ENCODE data around the gene LEAP2.

LEAP2 gene

GRCh38 chr5:132873119-132873929 is at the start of gene LEAP2:
Gene LEAP2, plus strand, starts transcription at chr5:132873668. Its CDS starts 27 bp downstream, at chr5:132873695.
- DNase-seq: no peak

GRCh38 chr5:132824426-132824825 is 49.0 kb upstream of the LEAP2 start:
- DNase-seq: no peak

- DNase-seq: no peak
Measured at GRCh38 chr5:132825033-132825833, 48.2 kb upstream of the LEAP2 start.

GRCh38 chr5:132825834-132826391 is 47.6 kb upstream of the LEAP2 start:
- DNase-seq: no peak

GRCh38 chr5:132826424-132827082 is 46.9 kb upstream of the LEAP2 start:
- no peak for DNase-seq

GRCh38 chr5:132827943-132828673 is 45.4 kb upstream of the LEAP2 start:
- DNase-seq: no peak

- DNase-seq: no peak
Measured at GRCh38 chr5:132828846-132829494, 44.5 kb upstream of the LEAP2 start.

- peak; percentile 3 for DNase-seq
Measured at GRCh38 chr5:132829742-132830435, 43.6 kb upstream of the LEAP2 start.

- DNase-seq: no peak
Measured at GRCh38 chr5:132830436-132831094, 42.9 kb upstream of the LEAP2 start, which contains the start of gene SHROOM1. Gene SHROOM1, minus strand, starts transcription at chr5:132830647. Its CDS starts 4,507 bp downstream, at chr5:132826140.

- DNase-seq: no peak
Measured at GRCh38 chr5:132831095-132831860, 42.2 kb upstream of the LEAP2 start.

- DNase-seq: no peak
Measured at GRCh38 chr5:132832612-132833011, 40.9 kb upstream of the LEAP2 start.

GRCh38 chr5:132834057-132834456 is 39.4 kb upstream of the LEAP2 start:
- no peak for DNase-seq

GRCh38 chr5:132836852-132837251 is 36.6 kb upstream of the LEAP2 start:
- no peak for DNase-seq

- DNase-seq: no peak
Measured at GRCh38 chr5:132837868-132838267, 35.6 kb upstream of the LEAP2 start.

GRCh38 chr5:132838516-132839282 is 34.8 kb upstream of the LEAP2 start:
- no peak for DNase-seq

- no peak for DNase-seq
Measured at GRCh38 chr5:132839426-132840301, 33.8 kb upstream of the LEAP2 start.

- DNase-seq: no peak
Measured at GRCh38 chr5:132840313-132840712, 33.2 kb upstream of the LEAP2 start.

GRCh38 chr5:132840896-132841295 is 32.6 kb upstream of the LEAP2 start:
- DNase-seq: no peak

Measured in NCI-H2227 treated with DMSO at 0.1 percent for 48 hours (cell line).